ENCODE results near the gene TBC1D7.

Gene TBC1D7

GRCh38 chr6:13315896-13316295 is 12.4 kb downstream of the TBC1D7 start:
- no peak for TF ChIP-seq ZFX (IDR thresholded peaks at IDR 0.05; ENCODE audit: borderline replicate concordance)
- TF ChIP-seq, protein P1, sequence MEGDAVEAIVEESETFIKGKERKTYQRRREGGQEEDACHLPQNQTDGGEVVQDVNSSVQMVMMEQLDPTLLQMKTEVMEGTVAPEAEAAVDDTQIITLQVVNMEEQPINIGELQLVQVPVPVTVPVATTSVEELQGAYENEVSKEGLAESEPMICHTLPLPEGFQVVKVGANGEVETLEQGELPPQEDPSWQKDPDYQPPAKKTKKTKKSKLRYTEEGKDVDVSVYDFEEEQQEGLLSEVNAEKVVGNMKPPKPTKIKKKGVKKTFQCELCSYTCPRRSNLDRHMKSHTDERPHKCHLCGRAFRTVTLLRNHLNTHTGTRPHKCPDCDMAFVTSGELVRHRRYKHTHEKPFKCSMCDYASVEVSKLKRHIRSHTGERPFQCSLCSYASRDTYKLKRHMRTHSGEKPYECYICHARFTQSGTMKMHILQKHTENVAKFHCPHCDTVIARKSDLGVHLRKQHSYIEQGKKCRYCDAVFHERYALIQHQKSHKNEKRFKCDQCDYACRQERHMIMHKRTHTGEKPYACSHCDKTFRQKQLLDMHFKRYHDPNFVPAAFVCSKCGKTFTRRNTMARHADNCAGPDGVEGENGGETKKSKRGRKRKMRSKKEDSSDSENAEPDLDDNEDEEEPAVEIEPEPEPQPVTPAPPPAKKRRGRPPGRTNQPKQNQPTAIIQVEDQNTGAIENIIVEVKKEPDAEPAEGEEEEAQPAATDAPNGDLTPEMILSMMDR (IDR thresholded peaks at IDR 0.05), result no peak

GRCh38 chr6:13314806-13315205 is 13.5 kb downstream of the TBC1D7 start:
- TF ChIP-seq, protein P1 (IDR thresholded peaks at IDR 0.05), result no peak
- no peak for TF ChIP-seq ZFX (IDR thresholded peaks at IDR 0.05; ENCODE audit: borderline replicate concordance)
- H3K27ac ChIP-seq, result no peak overlapping the region

More at GRCh38 chr6:13315896-13316295, 12.4 kb downstream of the TBC1D7 start:
- no peak overlapping the region for H3K27ac ChIP-seq

DNA sequence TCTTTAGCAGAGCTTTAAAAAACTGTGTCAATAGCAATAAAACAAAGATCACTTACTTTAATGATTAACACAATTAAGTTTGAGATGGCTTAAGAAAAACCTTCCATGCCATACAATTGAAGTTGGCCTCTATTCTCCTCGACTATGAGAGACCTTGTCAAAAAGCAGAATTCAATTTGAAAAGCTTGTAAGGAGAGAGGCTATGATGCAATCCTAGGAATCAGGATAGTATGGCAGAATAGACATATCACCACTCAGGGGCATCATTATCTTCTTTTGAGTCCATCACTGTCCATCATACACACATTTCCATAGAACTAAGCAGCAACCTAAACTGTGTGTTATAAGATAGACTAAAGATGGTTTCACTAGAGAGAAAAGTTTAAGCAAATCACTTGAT is 17.2 kb downstream of the TBC1D7 start:
- no peak overlapping the region for H3K27ac ChIP-seq
- TF ChIP-seq, protein P1 (IDR thresholded peaks at IDR 0.05), result no peak
- TF ChIP-seq ZFX (IDR thresholded peaks at IDR 0.05; ENCODE audit: borderline replicate concordance), result no peak

DNA sequence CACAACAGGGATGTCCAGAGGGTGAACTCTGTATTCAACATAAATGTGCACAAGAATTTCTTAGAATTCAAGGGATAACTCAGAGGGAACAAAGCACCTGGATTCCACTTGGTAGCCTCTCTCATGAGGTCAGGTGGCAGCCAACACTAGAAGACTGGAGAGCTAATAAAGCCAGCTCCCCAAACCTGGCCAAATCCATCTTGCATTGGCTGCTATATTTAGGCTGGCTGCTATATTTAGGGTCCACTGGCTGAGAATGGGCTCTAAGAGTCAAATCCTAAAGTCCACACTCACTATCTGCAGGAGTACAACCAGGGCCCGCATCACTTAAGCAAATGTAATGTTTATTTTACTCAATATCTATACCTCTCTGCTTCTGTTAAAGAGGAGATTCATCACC is 20.0 kb downstream of the TBC1D7 start:
- no peak overlapping the region for H3K27ac ChIP-seq
- no peak for TF ChIP-seq ZFX (IDR thresholded peaks at IDR 0.05; ENCODE audit: borderline replicate concordance)
- TF ChIP-seq, protein P1 (IDR thresholded peaks at IDR 0.05), result no peak

DNA sequence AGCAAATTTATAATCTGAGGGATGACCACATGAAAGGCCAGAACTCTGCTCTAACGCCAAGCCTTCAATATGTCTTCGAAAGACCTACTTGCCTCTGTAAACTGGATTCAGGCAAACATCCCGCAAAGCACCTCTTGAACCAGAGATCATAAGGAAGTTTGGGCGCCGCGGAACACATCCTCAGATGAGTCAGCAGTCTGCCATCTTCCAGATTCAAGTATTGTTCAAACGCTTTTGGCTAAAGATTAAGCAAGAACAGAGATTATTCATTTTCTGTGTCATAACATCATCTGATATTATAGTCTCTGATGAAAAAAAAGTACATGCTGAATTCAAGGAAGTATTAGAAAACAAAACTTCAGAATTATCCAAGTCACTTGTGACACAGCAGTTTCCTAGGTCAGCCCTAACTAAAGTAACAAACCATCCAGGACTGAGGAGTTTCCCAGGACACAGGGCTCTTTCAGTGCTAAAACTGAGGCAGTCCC is 20.8 kb downstream of the TBC1D7 start:
- H3K27ac ChIP-seq, result no peak overlapping the region
- TF ChIP-seq ZFX (IDR thresholded peaks at IDR 0.05; ENCODE audit: borderline replicate concordance), result no peak
- TF ChIP-seq, protein P1 (IDR thresholded peaks at IDR 0.05), result no peak

- no peak overlapping the region for H3K27ac ChIP-seq
- TF ChIP-seq, protein P1 (IDR thresholded peaks at IDR 0.05), result no peak
- no peak for TF ChIP-seq ZFX (IDR thresholded peaks at IDR 0.05; ENCODE audit: borderline replicate concordance)
Measured at GRCh38 chr6:13305791-13306190, 22.5 kb downstream of the TBC1D7 start.

DNA sequence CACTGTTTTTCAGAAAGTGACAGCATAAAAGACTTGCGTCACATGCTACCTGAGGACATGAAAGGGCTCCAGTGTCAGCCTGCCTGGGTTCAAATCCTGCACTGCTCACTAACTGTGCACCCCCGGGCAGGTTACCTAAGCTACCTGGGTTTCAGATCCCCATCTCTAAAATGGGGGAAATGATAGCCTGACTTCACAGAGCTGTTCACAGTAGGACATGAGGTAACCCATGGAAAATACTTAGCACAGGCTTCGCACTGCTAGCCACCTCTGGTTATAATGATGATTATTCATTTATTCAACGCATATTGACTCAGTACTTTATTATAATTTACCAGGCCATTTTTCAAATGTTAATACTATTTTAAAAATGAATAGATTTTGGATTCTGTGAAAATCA is 23.0 kb downstream of the TBC1D7 start:
- no peak overlapping the region for H3K27ac ChIP-seq
- TF ChIP-seq, protein P1 (IDR thresholded peaks at IDR 0.05), result no peak
- TF ChIP-seq ZFX (IDR thresholded peaks at IDR 0.05; ENCODE audit: borderline replicate concordance), result no peak
